GM21423 (cell line): ENCODE data around the gene SELENOH.

ENCODE experiments used
- ATAC-seq: cut with Tn5 transposase; IDR thresholded peaks from one replicate; pipeline ENCODE4 v1.9.1; 2021; ENCODE audit warnings: mild to moderate bottlenecking, moderate library complexity; ENCODE audit not compliant: unreplicated experiment

The SELENOH gene

GRCh38 chr11:57778318-57779037 is 37.2 kb downstream of the SELENOH start:
- ATAC-seq = no peak

- ATAC-seq = no peak
Measured at GRCh38 chr11:57779276-57779675, 38.0 kb downstream of the SELENOH start.

GRCh38 chr11:57781529-57781943 is 40.2 kb downstream of the SELENOH start:
- no peak for ATAC-seq

GRCh38 chr11:57785072-57785471 is 43.8 kb downstream of the SELENOH start:
- ATAC-seq = peak; percentile 54

GRCh38 chr11:57786436-57786835 is 45.1 kb downstream of the SELENOH start:
- ATAC-seq = no peak

- ATAC-seq = no peak
Measured at GRCh38 chr11:57787006-57787604, 45.8 kb downstream of the SELENOH start.

- ATAC-seq = peak; percentile 34
Measured at GRCh38 chr11:57787920-57788702, 46.8 kb downstream of the SELENOH start.

- ATAC-seq = no peak
Measured at GRCh38 chr11:57788703-57789088, 47.4 kb downstream of the SELENOH start.

- ATAC-seq = no peak
Measured at GRCh38 chr11:57791321-57792059, 50.2 kb downstream of the SELENOH start.

GRCh38 chr11:57792060-57792541 is 50.8 kb downstream of the SELENOH start:
- peak; percentile 76 for ATAC-seq

- ATAC-seq = no peak
Measured at GRCh38 chr11:57792870-57793269, 51.6 kb downstream of the SELENOH start.
